NCI-H1694 (cell line): ENCODE measurements around the gene ATRAID.
"Not testable (repeated sequence)": the region's sequence is repeated elsewhere in the genome, so short reads cannot be mapped to it uniquely, and the experiment has no call there.

Source experiments
- DNase-seq: peaks from one replicate; lab custom pipeline; 2025; lab: John Stamatoyannopoulos, UW

ATRAID gene

GRCh38 chr2:27211943-27212625 lies at the start of gene ATRAID, which contains the start of gene SLC5A6:
ATRAID (plus strand) TSS chr2:27212041; CDS start chr2:27212369, 328 bp downstream.
SLC5A6 (minus strand) TSS chr2:27212268; CDS start chr2:27207650, 4,618 bp downstream.
- DNase-seq, result peak; percentile 66

DNA sequence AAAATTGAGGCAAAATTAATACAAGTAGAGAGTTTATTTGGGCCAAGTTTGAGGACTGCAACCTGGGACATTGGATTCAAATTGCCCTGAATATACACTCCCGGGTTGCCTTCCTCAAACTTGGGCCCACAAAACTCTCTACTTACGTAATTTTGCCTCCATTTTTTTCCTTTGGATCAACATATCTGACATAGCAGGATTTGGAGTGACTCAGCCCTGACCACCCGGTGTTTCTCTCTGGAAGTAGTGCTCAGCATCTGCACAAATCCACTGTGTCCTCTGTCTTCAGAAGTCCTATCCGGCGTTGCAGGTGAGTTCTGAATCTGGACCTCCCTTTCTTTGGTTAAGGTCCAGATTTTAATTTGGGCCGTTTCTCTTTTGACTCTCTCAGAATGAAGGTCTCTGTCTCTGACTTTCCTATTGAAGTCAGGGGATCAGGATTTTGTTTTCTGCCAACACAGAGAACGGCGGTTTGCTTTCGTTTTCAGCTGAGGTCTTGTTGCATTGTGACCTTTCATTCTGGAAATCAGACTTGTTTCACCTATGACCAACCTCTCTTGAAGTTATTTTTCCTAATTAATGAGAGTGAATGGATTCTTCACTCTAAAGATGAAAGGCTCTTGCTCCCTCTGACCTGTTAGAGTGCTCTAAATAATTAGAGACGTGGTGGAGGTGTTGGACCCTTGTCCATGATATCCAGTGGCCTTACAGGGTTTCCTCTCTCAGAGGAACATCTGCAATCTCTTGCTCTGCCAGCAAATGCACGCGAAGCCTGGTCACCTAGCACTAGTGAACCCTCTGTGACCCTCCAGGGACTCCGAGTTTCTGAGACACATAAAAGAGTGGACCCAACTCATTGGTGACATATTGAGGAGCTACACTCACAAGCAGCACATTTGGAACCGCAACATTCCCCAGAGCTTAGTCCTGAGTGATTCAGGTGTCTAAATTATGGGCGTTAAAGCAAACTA lies 49.4 kb upstream of the ATRAID start:
- DNase-seq, result no peak

DNA sequence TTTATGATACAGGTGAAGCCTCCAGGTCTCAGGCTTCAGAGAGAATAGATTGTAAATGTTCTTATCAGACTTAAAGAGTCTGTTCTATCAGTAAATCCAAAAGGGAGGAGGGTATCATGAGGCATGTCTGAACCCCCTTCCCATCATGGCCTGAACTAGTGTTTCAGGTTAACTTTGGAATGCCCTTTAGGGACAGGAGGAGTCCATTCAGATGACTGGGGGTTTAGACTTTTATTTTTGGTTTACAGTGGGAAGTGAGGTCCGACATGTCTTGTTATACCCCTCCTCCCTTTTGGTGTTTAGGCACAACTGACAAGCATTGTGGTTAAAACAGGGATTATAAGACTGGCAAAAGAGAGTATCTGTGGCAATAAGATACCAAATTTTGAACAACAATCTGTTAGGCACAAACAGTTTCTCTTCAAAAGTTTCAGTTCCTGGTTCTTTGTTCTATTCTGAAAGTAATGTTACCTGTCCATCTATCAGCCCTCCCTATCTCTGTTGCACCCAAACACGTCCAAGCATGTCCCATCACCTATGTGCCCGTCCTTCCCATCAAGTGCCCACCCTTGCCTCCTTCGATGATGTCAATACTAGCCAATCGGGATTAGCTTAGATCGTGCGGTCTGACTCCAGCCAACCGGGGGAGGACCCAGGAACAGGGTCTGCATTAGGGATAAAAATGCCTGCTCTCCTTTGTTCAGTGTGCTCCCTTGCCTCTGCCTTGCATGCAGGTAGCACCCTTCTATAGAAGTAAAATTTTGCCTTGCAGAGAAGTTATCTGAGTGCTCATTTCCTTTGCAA lies 46.7 kb upstream of the ATRAID start:
- no peak for DNase-seq

- no peak for DNase-seq
Observed at GRCh38 chr2:27170581-27171337, 41.1 kb upstream of the ATRAID start.

DNA sequence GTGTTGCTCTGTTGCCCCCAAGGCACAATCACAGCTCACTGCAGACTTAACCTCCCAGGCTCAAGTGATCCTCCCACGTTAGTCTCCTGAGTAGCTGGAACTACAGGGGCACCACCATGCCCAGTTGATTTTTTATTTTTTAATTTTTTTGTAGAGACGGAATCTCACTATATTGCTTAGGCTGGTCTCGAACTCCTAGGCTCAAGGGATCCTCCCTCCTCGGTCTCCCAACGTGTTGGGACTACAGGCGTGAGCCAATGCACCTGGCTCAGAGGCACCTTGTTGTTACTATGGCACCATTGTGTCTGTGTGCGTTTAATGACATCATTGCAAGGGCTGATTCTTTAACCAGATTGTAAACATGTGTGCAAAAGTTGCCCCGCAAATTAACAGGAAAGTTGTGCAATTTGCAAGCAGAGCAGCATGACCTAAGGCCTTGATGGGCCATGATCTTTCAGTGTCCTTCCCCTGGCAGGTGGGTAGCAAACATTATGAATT lies 40.4 kb upstream of the ATRAID start:
- DNase-seq, result no peak

- no peak for DNase-seq
Observed at GRCh38 chr2:27174638-27175037, 37.2 kb upstream of the ATRAID start.

GRCh38 chr2:27175330-27175729 lies 36.5 kb upstream of the ATRAID start:
- no peak for DNase-seq

DNA sequence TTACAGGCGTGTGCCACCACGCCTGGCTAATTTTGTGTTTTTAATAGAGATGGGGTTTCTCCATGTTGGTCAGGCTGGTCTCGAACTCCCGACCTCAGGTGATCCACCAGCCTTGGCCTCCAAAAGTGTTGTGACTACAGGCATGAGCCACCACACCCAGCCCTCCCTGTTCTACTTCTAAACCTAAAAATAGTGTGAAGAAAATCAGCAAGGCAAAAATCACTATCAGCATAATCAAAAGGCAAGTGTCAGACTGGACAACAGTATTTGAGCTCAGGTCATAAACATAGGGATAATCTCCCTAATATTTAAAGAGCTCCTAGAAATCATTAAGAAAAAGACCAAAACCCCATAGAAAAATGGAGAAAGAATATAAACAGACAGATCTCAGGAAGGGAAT lies 36.1 kb upstream of the ATRAID start:
- not testable (repeated sequence) for DNase-seq

- DNase-seq, result no peak
Observed at GRCh38 chr2:27177441-27178351, 34.1 kb upstream of the ATRAID start.

DNA sequence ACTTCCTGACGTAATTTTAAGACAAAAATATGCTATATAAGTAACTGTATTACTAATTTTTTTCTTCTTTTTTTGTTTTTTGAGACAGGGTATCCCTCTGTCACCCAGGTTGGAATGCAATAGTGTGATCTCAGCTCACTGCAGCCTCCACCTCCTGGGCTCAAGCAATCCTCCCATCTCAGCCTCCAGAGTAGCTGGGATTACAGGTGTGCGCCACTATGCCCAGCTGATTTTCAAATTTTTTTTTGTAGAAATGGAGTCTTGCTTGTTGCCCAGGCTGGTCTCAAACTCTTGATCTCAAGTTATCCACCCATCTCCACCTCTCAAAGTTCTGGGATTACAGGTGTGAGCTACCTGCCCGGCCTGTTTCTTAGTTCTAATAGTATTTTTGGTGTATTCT lies 33.4 kb upstream of the ATRAID start:
- DNase-seq, result no peak

DNA sequence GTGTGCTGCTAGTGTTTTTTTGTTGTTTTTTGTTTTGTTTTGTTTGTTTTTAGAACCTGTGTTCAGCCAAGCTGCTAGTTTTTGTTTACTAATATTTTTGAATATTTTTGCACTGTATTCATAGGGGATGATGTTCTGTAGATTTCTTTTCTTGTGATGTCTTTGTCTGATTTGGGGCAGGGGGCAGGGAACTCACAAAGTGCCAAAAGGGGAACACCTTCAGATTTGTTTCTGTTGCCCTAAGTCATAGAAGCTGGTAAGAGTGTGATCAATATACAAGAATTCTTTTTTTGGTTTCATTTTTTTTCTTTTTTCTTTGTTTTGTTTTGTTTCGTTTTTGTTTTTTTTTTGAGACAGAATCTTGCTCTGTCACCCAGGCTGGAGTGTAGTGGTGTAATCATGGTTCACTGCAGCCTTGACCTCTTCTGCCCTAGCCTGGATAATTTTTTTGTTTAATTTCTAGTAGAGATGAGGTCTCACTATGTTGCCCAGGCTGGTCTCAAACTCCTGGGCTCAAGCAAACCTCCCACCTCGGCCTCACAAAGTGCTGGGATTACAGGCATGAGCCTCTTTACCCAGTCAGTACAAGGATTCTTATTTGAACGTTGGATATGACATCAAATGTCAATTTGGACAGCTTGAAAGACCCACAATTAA lies 32.4 kb upstream of the ATRAID start:
- DNase-seq, result no peak

GRCh38 chr2:27182346-27182745 lies 29.5 kb upstream of the ATRAID start:
- no peak for DNase-seq

DNA sequence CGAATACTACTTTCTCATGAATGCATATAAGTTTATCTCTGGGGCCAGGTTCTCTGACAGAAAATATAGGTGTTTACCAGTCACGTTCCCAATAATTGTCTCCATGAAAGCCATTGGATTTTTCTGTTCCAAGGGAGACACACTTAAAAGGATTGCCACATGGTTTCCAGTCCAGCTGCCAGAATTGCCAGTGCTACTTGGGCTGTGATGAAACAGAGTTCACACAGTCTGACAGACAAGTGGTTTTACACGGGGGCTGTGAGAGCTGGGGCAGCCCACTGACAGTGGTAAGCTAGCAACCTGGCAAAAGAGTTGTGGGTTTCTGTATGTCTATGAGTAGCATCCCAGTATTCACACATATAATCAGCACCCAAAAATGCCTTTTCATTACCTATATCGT lies 27.7 kb upstream of the ATRAID start:
- no peak for DNase-seq

DNA sequence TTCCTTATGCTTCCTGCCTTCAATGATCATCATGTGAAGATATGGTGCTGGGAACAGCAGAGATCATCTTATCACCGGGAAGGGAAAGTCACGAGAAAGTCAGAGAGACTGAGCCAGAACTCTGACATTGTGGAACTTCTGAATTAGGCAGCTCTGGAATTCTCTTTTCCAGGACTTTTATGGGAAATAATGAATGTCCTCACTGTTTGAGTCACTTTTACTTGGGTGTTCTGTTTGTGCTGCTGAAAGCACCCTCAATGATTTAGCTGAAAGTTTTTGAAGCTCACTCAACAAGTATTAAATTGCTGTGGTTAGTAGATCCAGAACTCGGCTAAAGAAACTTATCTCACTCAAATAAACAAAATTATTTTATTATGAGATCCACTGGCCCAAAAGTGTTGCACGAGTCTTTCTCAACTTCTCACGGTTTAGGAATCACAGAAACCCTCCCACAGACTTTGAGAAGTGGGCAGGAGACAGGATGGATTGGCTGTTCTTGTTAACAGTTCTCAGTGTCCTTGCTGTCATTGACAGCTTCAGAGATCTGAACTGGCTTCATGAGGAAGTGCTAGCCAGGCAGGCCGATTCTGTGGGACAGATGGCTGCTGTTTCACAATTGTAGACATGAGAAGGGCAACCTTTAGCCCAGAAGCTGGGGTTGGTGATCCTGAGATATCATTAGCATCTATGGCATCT lies 26.4 kb upstream of the ATRAID start:
- peak; percentile 54 for DNase-seq

DNA sequence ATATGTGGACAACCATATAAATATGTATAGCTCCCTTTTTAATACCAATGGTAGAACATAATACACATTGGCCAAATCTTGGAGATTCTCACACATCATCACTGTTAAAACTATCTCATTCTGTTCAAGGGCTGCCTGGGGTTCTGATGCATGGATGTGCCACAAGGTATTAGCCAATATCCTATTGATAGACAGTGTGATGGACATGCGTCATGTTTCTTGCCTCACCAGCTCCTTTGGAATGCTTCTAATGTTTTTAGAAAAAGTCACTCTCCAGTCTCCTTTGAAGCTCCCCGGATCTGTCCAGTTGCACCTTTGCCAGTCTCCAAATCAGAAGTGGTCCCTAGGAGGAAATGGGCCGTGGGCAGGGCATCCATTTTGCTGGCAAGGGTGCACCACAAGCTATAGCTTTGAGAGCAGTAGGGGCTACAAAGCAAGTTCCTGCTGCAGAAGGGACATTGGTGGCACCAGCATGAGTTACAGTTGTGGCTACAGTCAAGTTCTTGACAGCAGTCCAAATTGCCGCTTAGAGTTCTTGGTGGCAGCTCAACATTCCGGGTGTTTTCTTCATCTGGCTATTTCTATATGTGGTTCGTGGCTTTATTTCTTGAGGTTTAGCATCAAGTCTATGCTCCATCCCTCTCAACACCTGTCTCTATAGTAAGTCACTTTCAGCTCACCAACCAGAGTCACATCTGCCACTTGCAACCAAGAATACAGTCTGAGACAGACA lies 25.1 kb upstream of the ATRAID start:
- no peak for DNase-seq

GRCh38 chr2:27189989-27190388 lies 21.9 kb upstream of the ATRAID start:
- no peak for DNase-seq

DNA sequence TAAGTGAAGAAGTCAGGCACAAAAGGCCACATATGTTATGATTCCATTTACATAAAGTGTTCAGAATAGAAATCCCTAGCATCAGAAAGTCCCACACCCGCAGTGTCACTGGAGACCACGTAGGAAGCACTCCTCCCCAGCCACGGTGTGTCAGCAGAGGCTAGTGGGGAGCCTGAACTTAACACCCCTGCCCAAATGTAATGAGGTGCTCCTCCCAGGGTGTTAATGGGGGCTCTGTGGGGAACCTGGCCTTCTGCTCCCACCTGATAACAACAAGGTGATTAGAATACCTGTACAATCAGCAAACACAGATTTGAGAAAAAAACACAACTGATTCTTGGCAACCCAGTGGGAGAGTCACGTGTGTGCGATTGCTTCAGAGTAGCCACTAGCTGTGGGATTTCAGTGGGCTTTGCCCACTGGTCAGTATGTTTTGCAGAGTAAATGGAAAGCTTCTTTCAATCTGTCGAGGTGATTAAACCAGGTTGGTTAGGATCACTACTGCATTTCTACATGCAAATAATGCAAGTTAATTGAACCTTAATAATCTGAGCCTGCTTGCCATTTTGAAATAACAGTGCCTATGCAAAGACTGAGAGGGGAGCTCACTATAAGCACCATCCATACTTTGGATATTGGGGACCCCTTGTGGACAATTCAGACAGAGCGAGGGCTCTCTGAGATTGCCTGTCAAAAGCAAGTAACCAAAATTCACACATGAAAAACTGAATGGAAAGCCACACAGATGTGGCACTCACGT lies 20.6 kb upstream of the ATRAID start:
- peak; percentile 70 for DNase-seq
